A172 (cell line): ENCODE measurements around the gene ZNF660. TPM values are rescaled to one million over a fixed set of nuclear protein-coding genes. Genes with fewer than 3 reads are reported as not detected.

Experiments
- DNase-seq: peaks from one replicate; pipeline ENCODE4 v3.0.0-alpha.2; 2015; ENCODE audit warnings: low spot score
- total RNA-seq: library from RNA; depleted of rRNA; stranded (reverse); fragments of >200 nt; shearing (Covaris generic); gene quantifications from 2 replicates; pipeline ENCODE4 v1.2.3, GENCODE V29; 2014; rRNA removed

ZNF660 gene
- total RNA-seq, 1 experiment from 2014 or later, result not detected

GRCh38 chr3:44632193-44632592 lies 47.4 kb downstream of the ZNF660 start:
- no peak for DNase-seq

- DNase-seq, result no peak
Observed at GRCh38 chr3:44642337-44642736, 57.6 kb downstream of the ZNF660 start.

- DNase-seq, result no peak
Observed at GRCh38 chr3:44643024-44643423, 58.3 kb downstream of the ZNF660 start.

GRCh38 chr3:44647771-44648170 lies 63.0 kb downstream of the ZNF660 start:
- DNase-seq, result no peak

- DNase-seq, result peak; percentile 87
Observed at GRCh38 chr3:44648564-44649229, 63.9 kb downstream of the ZNF660 start, which contains the start of gene ZNF35. TSS of gene ZNF35 (plus strand) at chr3:44648732. CDS start at chr3:44651068, 2,336 bp downstream.

Other genes starting within 250 kb of the ZNF660 start
- 22.9 and 27.6 TPM in 2 replicates for gene TCAIM, start 246.2 kb upstream of the ZNF660 start, total RNA-seq
- gene ZNF445, start 107.3 kb upstream of the ZNF660 start, total RNA-seq, result 4.6 and 5.4 TPM in 2 replicates
- not detected in 2 replicates for gene ZKSCAN7, start 29.8 kb upstream of the ZNF660 start, total RNA-seq
- 11.5 and 14.7 TPM in 2 replicates for gene ZNF197, start 40.1 kb downstream of the ZNF660 start, total RNA-seq
- gene ZNF35, start 63.8 kb downstream of the ZNF660 start, total RNA-seq, result 15.3 and 16.5 TPM in 2 replicates
- gene ZNF502, start 127.7 kb downstream of the ZNF660 start, total RNA-seq, result 0.69 and 0.93 TPM in 2 replicates
- not detected in 2 replicates for gene ZNF501, start 144.7 kb downstream of the ZNF660 start, total RNA-seq
- 27.0 and 28.2 TPM in 2 replicates for gene KIAA1143, start 176.7 kb downstream of the ZNF660 start, total RNA-seq
- 19.4 and 23.4 TPM in 2 replicates for gene KIF15, start 176.8 kb downstream of the ZNF660 start, total RNA-seq